Stimulated activated CD8-positive, alpha-beta memory T cell treated with anti-CD3 and anti-CD28 coated beads, Interleukin-4, amount 100 ng/mL, for 24 hours (primary cell): ENCODE data around the gene NUBPL.
"Not testable (repeated sequence)": the region's sequence is repeated elsewhere in the genome, so short reads cannot be mapped to it uniquely, and the experiment has no call there.

Source experiments
- DNase-seq: peaks from one replicate; pipeline ENCODE4 v3.0.0-alpha.2; 2020; ENCODE audit warnings: low read depth

NUBPL gene

GRCh38 chr14:31578792-31579501, 17.7 kb downstream of the NUBPL start:
- no peak for DNase-seq

GRCh38 chr14:31580234-31580633, 19.0 kb downstream of the NUBPL start:
- no peak for DNase-seq

- no peak for DNase-seq
Measured at GRCh38 chr14:31582286-31582691, 21.1 kb downstream of the NUBPL start.

GRCh38 chr14:31582836-31583452, 21.7 kb downstream of the NUBPL start:
- DNase-seq = no peak

GRCh38 chr14:31590206-31590605, 29.0 kb downstream of the NUBPL start:
- DNase-seq = no peak

- DNase-seq = no peak
Measured at GRCh38 chr14:31592122-31592521, 30.9 kb downstream of the NUBPL start.

GRCh38 chr14:31592631-31593030, 31.4 kb downstream of the NUBPL start:
- no peak for DNase-seq

GRCh38 chr14:31596342-31597095, 35.3 kb downstream of the NUBPL start:
- no peak for DNase-seq

GRCh38 chr14:31605702-31606101, 44.5 kb downstream of the NUBPL start:
- no peak for DNase-seq

- no peak for DNase-seq
Measured at GRCh38 chr14:31611778-31612433, 50.7 kb downstream of the NUBPL start.

GRCh38 chr14:31613188-31613587, 52.0 kb downstream of the NUBPL start:
- DNase-seq = no peak

GRCh38 chr14:31618884-31619283, 57.7 kb downstream of the NUBPL start:
- not testable (repeated sequence) for DNase-seq

- DNase-seq = no peak
Measured at GRCh38 chr14:31619440-31619839, 58.2 kb downstream of the NUBPL start.

- not testable (repeated sequence) for DNase-seq
Measured at GRCh38 chr14:31620898-31621297, 59.7 kb downstream of the NUBPL start.

GRCh38 chr14:31622060-31622459, 60.9 kb downstream of the NUBPL start:
- DNase-seq = no peak

- DNase-seq = not testable (repeated sequence)
Measured at GRCh38 chr14:31652900-31653299, 91.7 kb downstream of the NUBPL start.

- DNase-seq = no peak
Measured at GRCh38 chr14:31657917-31658316, 96.7 kb downstream of the NUBPL start.

- DNase-seq = no peak
Measured at GRCh38 chr14:31659278-31659677, 98.1 kb downstream of the NUBPL start.

- DNase-seq = no peak
Measured at GRCh38 chr14:31660191-31660590, 99.0 kb downstream of the NUBPL start.

- no peak for DNase-seq
Measured at GRCh38 chr14:31660728-31661127, 99.5 kb downstream of the NUBPL start.

- no peak for DNase-seq
Measured at GRCh38 chr14:31668348-31668747, 107.1 kb downstream of the NUBPL start.

GRCh38 chr14:31672709-31673108, 111.5 kb downstream of the NUBPL start:
- DNase-seq = no peak

- no peak for DNase-seq
Measured at GRCh38 chr14:31677052-31677451, 115.8 kb downstream of the NUBPL start.
